CD1c-positive myeloid dendritic cell (primary cell): ENCODE results near the gene MAGEL2.

Experiments
- DNase-seq: peaks from one replicate; pipeline ENCODE4 v3.0.0-alpha.2; 2016; ENCODE audit errors: extremely low spot score

MAGEL2 gene

GRCh38 chr15:23647421-23648370, at the start of gene MAGEL2:
Gene MAGEL2 (minus strand): TSS chr15:23647867. CDS start chr15:23647742, 125 bp downstream.
- no peak for DNase-seq

DNA sequence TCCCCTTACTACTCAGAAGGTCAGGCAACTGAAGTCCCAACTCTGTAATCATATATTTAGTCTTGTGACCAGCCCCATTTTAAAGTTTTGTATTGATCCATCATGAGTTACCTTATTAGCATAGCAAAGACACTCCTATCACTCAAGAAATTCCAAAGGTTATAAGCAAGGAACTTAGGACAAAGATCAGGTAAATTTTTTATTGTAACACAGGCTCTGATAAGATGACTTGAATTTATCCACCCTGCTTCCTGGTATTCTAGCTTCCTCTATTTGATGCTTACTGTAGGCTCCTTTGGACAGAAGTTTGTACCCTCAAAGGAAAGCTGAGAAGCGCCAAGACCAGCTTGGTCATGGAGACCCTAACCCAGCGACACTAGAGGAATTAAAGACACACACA, 47.6 kb upstream of the MAGEL2 start:
- DNase-seq = no peak

DNA sequence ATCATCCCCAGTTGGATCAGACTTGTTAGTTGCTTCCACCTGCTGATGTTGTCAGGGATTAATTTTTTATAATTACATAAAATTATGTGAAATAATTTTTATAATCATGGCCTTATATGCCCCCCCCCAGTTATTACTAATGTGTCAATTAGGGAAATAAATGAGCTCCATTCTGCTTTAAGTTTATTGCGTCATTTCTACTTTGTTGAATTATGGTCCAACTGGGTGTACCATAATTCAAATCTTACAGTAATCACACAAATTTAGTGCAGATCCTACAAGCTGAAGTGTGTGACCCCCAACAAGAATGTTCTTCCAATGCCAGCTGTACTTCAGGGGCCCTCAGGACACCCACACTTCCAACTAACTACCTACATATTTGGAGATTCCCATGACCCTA, 46.9 kb upstream of the MAGEL2 start:
- no peak for DNase-seq

DNA sequence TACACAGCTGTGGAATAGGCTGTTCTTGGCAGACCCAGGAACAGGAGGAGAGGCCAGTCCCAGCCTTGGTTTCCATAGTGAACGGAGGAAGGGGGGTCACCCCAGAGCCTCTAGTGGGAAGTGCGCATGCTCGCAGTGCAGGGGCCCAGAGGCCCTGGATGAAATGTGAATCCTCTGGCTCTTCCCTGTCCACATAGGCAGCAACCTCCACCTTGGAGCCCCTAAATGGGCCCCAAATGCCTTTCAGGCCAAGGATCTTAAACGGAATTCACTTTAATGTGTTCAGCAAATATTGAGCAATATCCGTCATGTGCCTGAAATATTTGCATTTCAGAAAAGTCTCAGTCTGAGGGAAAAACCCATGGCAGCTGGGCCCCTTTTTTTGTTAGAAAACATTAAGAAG, 42.8 kb upstream of the MAGEL2 start:
- DNase-seq = no peak

GRCh38 chr15:23690015-23690414, 42.3 kb upstream of the MAGEL2 start:
- DNase-seq = no peak

- DNase-seq = no peak
These were observed 39.4 kb upstream of the MAGEL2 start, which contains the start of gene NDN for GRCh38 chr15:23687143-23687470. Gene NDN (minus strand): TSS chr15:23687305. CDS start chr15:23687217, 88 bp downstream.

DNA sequence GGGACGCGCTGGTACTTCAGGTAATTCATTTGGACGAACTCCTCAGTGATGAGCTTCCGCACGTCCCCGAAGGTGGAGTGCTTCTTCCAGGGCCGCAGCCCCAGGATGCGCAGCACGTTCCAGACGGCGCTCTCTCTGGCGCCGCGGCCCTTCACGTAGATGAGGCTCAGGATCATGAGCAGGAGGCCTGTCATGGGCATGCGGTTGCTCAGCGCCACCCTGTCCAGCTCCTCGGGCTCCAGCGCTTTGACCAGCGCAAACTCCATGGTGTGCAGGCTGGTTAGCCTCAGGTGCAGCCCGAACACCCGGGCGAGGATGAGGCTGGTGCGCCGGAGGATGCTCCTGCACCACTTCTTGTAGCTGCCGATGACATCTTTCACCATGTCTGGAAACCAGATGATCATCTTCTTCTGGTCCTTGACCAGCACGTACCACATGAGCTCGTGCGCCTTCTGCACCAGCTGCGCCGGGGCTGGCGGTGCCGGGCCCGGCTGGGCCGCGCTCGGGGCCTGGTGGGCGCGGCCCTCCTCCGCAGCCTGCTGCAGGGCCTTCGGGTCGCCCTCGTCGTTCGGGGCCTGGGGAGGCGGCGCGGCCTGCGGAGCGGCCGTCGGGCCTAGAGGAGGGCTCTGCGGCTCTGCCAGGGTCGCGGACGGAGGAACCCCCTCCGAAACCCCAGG, 38.9 kb upstream of the MAGEL2 start:
- DNase-seq = no peak

GRCh38 chr15:23671481-23671880, 23.8 kb upstream of the MAGEL2 start:
- no peak for DNase-seq

GRCh38 chr15:23670970-23671369, 23.3 kb upstream of the MAGEL2 start:
- no peak for DNase-seq

DNA sequence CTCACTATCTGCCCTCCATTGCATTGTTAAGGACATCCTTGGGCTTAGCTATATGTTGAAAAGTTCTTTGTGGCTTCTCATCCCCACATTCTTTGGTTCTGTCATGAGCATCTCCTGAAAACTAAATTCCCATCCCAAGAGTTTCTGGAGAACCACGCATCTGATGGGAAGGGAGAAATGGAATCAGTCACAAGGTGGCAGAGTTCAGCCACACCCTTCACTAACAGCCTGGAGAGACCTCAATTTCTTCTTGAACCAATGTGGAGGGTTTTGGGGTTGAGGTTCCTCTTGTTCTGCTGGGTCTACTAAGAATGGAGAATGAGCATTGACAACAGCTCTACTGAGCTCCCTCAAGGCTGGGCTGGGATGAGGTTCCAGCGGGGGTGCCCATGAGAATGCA, 15.6 kb upstream of the MAGEL2 start:
- no peak for DNase-seq

GRCh38 chr15:23648920-23649515, 1.4 kb upstream of the MAGEL2 start:
- no peak for DNase-seq

DNA sequence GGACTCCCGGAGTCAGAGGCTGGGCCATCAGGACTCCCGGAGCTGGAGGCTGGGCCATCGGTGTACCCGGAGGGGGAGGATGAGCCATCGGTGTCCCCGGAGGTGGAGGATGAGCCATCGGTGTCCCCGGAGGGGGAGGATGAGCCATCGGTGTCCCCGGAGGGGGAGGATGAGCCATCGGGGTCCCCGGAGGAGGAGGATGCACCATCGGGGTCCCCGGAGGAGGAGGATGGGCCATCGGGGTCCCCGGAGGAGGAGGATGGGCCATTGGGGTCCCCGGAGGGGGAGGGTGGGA, 719 bp downstream of the MAGEL2 start:
- DNase-seq = no peak

- DNase-seq = no peak
These were observed 1.3 kb downstream of the MAGEL2 start for GRCh38 chr15:23646165-23647000.

DNA sequence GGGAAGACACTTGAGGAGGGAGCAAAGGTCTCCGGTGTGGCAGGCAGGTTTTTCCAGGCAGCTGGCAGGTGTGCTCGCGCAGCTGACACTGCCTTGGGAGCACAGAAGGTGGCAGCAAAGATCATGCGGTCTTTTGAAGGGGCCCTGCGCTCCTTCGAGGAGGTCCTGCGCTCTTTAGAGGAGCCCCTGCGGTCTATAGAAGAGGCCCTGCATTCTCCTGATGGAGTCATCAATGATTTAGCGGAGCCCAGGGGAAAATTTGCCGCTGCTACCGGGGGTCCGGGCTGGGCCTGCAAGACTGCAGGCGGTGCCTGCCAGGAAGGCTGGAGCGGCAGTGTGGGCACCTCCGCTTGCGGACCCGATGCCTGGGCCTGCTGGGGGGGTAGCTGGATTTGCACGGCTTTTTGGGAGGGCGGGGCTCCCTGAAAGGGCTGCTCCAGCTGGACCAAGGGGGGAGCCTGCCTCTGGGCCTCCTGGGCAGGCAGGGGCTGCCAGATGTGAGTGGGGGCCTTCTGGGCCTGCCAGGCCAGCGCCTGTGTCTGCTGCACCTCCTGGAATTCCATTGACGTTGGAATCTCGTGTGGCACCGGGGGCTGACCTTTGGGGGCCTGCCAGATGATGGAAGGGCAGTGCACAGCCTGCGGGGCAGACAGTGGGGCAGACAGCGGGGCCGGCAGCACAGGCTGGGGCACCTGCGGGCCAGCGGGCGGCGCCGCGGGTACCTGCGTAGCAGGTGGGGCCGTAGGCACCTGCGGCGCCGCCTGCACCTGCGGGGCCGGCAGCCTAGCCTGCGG, 2.1 kb downstream of the MAGEL2 start:
- no peak for DNase-seq

DNA sequence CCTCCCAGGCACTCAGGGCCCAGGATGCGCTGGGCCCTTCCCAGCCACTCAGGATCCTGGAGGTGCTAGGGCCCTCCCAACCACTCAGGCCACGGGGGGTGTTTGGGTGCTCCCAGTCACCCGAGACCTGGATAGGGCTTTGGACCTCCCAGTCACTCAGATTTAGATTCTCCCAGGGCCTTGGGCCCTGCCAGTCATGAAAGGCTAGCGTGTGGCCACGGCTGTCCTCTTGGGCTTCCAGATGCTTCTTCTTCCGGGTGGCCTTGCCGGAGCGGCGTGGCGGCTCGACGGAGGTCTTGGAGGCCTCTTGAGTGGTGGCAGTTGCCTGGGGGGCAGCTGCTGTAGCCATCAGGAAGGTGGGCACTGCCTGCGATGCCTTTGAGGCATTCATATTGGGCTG, 2.8 kb downstream of the MAGEL2 start:
- DNase-seq = no peak

DNA sequence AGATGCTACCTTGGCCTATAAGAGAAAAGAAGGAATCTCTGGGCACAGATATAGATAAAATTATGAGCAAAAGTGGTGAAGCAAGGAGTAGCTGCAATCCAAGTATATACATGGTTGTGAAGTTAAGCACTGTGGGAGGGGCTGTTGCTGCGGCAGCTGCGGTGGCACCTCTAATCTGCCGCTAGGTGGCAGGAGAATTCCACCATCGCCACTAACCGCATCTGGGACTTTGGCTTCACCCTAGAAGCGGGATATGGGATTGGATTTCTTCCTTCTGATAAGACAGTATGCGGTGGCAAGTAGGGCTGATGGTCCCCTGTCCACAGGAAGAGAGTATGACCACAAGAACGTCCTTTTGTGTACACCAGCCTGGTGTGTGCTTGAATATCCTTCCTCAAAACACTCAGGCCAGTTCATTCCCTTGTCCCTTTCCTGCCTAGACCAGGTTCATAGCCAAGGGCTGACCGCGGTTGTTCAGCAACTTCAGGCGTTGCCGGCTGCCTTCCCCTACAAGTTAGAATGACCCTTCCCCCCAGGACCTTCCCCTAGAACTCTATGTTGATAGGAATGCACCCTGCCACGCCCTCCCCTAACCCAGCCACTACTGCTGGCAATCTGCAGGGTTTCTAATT, 5.1 kb downstream of the MAGEL2 start:
- peak; percentile 33 for DNase-seq

GRCh38 chr15:23634181-23634580, 13.5 kb downstream of the MAGEL2 start:
- no peak for DNase-seq

GRCh38 chr15:23629234-23629805, 18.3 kb downstream of the MAGEL2 start:
- DNase-seq = no peak

DNA sequence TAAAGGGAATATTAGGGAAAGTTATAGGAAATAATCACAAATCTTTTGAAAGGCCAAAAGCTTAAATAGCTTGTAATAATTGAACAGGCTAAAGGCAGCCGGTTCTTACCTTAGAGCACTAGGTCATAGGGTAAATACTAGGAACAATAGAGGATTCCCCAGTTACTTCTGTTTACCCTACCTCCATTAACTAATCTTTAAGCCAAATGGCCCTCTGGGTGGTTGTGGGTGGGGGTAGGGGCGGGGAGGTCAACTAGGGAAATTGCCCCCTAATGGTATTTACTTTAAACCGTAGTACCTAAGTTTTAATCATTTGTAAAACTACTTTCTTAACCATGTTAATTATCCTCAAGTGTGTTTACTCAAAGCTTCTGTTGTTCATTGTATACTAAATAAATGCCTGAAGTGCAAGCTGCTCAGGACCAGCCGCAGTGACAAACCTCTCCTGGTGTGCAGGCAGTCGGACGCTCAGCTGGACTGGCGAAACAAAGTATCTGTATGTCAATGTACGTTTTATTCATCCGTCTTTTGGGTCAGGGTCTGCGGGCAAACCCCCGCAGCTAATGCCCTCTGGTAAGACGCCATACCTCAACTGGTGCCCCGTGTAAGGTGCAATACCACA, 18.9 kb downstream of the MAGEL2 start:
- DNase-seq = no peak

- DNase-seq = no peak
These were observed 31.1 kb downstream of the MAGEL2 start for GRCh38 chr15:23616536-23616935.
